GM12878 (cell line): ENCODE data around the gene URI1. TPM values are rescaled to one million over a fixed set of nuclear protein-coding genes. Genes with fewer than 3 reads are reported as not detected.

Experiments
- ATAC-seq: fragments of 200-7000 bp; cut with Tn5 transposase; 3 replicates; pipeline ENCODE4 v1.9.1; 2020; ENCODE audit warnings: mild to moderate bottlenecking, moderate library complexity
- BruUV-seq: library from RNA; stranded (reverse); fragments of 400-500 nt; replicated peaks from 2 replicates; lab custom pipeline; 2021; lab: Mats Ljungman, UMichigan
- CTCF ChIA-PET: fragments of 300-600 bp; sonication (Branson Sonifier 250); formaldehyde crosslinking; extraction: SDS; loops from one replicate; lab custom pipeline; 2021; ENCODE audit warnings: inconsistent platforms; lab: Yijun Ruan, JAX
- POLR2A ChIA-PET: fragments of 350-600 bp; formaldehyde crosslinking; extraction: SDS; loops from one replicate; lab custom pipeline; 2021; ENCODE audit warnings: inconsistent platforms; lab: Charles Lee
- RAD21 ChIA-PET: fragments of 300-600 bp; sonication (Branson Sonifier 250); formaldehyde crosslinking; loops from one replicate; lab custom pipeline; 2023; ENCODE audit warnings: antibody characterized with exemption; ENCODE audit not compliant: unreplicated experiment; lab: Charles Lee
- SMC1A ChIA-PET: fragments of 300-600 bp; sonication (Branson Sonifier 250); formaldehyde crosslinking; loops from one replicate; lab custom pipeline; 2023; ENCODE audit not compliant: unreplicated experiment, uncharacterized antibody; lab: Charles Lee
- DNase-seq: peaks from one replicate; pipeline ENCODE4 v3.0.0-alpha.2; 2011; ENCODE audit warnings: low read depth, low spot score
- FAIRE-seq: peaks from 3 replicates; lab custom pipeline; 2011; peaks lifted over from hg19 to GRCh38; lab: Jason Lieb, UNC
- H2AFZ ChIP-seq: 2 replicates; pipeline ENCODE4 v1.6.0; 2011; ENCODE audit warnings: low read depth, low read length, control low read depth; ENCODE audit not compliant: control insufficient read depth
- H3K27ac ChIP-seq: 2 replicates; pipeline ENCODE4 v1.5.1; 2011; ENCODE audit warnings: control low read depth; ENCODE audit not compliant: control insufficient read depth, insufficient read depth
- H3K27me3 ChIP-seq, 2 experiments: replicated peaks in 1 of 2; 2 replicates each; pipeline versions ENCODE4 v1.6.0 to v1.6.1; 2011; ENCODE audit warnings: low read length in 1 of 2; ENCODE audit not compliant: control insufficient read depth in 2 of 2, insufficient read depth in 2 of 2
- H3K36me3 ChIP-seq, 2 experiments: 2 replicates each; pipeline ENCODE4 v1.5.1; 2011; ENCODE audit warnings: low read length in 1 of 2; ENCODE audit not compliant: control insufficient read depth in 2 of 2, insufficient read depth in 2 of 2
- H3K4me1 ChIP-seq: 2 replicates; pipeline ENCODE4 v1.6.1; 2011; ENCODE audit warnings: mild to moderate bottlenecking, low read length, moderate library complexity, mixed read lengths; ENCODE audit not compliant: control insufficient read depth, insufficient read depth
- H3K4me2 ChIP-seq: 2 replicates; pipeline ENCODE4 v1.6.0; 2011; ENCODE audit warnings: control low read depth; ENCODE audit not compliant: control insufficient read depth, insufficient read depth
- H3K4me3 ChIP-seq: fragments of 200-600 bp; sonication (generic); 2 replicates; pipeline ENCODE4 v1.5.1; 2016
- H3K79me2 ChIP-seq: 2 replicates; pipeline ENCODE4 v1.6.0; 2011; ENCODE audit warnings: low read length; ENCODE audit not compliant: control insufficient read depth, insufficient read depth
- H3K9ac ChIP-seq: 2 replicates; pipeline ENCODE4 v1.8.0; 2011; ENCODE audit warnings: low read length, control low read depth, mixed read lengths; ENCODE audit not compliant: control insufficient read depth, insufficient read depth
- H3K9me3 ChIP-seq: replicated peaks from 3 replicates; pipeline ENCODE4 v1.5.1; 2011; ENCODE audit warnings: mild to moderate bottlenecking, low read length; ENCODE audit not compliant: control insufficient read depth, insufficient read depth
- H4K20me1 ChIP-seq: 2 replicates; pipeline ENCODE4 v1.6.0; 2011; ENCODE audit not compliant: control insufficient read depth, insufficient read depth
- BMI1 ChIP-seq: fragments of 450-650 bp; IDR thresholded peaks from 2 replicates; pipeline ENCODE4 v1.6.1; 2016; ENCODE audit warnings: mild to moderate bottlenecking, moderate library complexity, borderline replicate concordance
- EGR1 ChIP-seq, 2 experiments: IDR thresholded peaks; 1 replicate in 1 of 2; 2 replicates in 1 of 2; pipeline ENCODE4 v1.6.1; 2011 to 2012; ENCODE audit warnings: low read depth in 2 of 2, low read length in 2 of 2, borderline replicate concordance in 1 of 2, mild to moderate bottlenecking in 1 of 2, moderate library complexity in 1 of 2
- FOS ChIP-seq: IDR thresholded peaks from 3 replicates; pipeline ENCODE4 v1.6.1; 2011; ENCODE audit warnings: borderline replicate concordance; ENCODE audit not compliant: insufficient read length; ENCODE audit errors: extremely low read depth
- GATAD2B ChIP-seq: fragments of 450-650 bp; conservative IDR thresholded peaks from 2 replicates; pipeline ENCODE4 v1.6.1; 2017; ENCODE audit warnings: low read depth, mild to moderate bottlenecking, moderate library complexity
- IKZF2 ChIP-seq, 2 experiments: fragments of 450-650 bp; IDR thresholded peaks; 2 replicates each; pipeline ENCODE4 v1.6.1; 2017; ENCODE audit warnings: mild to moderate bottlenecking in 2 of 2, moderate library complexity in 2 of 2
- NFXL1 ChIP-seq: fragments of 450-650 bp; IDR thresholded peaks from 2 replicates; pipeline ENCODE4 v1.6.1; 2017; ENCODE audit warnings: antibody characterized with exemption, mild to moderate bottlenecking, borderline replicate concordance
- RFX5 ChIP-seq: IDR thresholded peaks from 2 replicates; pipeline ENCODE4 v1.6.1; 2011; ENCODE audit warnings: low read depth, low read length, improper control_type of control experiment
- SPI1 ChIP-seq: IDR thresholded peaks from 2 replicates; pipeline ENCODE4 v1.6.1; 2011; ENCODE audit warnings: low read depth, mild to moderate bottlenecking, low read length, moderate library complexity, borderline replicate concordance; ENCODE audit not compliant: insufficient read depth
- SREBF2 ChIP-seq: IDR thresholded peaks from 2 replicates; pipeline ENCODE4 v1.6.1; 2012; ENCODE audit warnings: mild to moderate bottlenecking, low read length
- STAT1 ChIP-seq: fragments of 450-650 bp; conservative IDR thresholded peaks from 2 replicates; pipeline ENCODE4 v1.6.1; 2014; ENCODE audit warnings: antibody characterized with exemption, mild to moderate bottlenecking
- TARDBP ChIP-seq: IDR thresholded peaks from 2 replicates; pipeline ENCODE4 v1.6.1; 2016; ENCODE audit warnings: borderline replicate concordance
- YY1 ChIP-seq: IDR thresholded peaks from 2 replicates; pipeline ENCODE4 v1.6.1; 2011; ENCODE audit warnings: low read depth, mild to moderate bottlenecking, low read length
- ZNF622 ChIP-seq: fragments of 450-650 bp; IDR thresholded peaks from 2 replicates; pipeline ENCODE4 v1.6.1; 2017; ENCODE audit warnings: mild to moderate bottlenecking, inconsistent platforms
- ZZZ3 ChIP-seq: IDR thresholded peaks from 2 replicates; pipeline ENCODE4 v1.6.1; 2011; ENCODE audit warnings: low read depth; ENCODE audit not compliant: control insufficient read depth, insufficient read length
- WGBS: methylation state at CpG from one replicate; pipeline ENCODE4 v1.1.6; 2016; ENCODE audit warnings: low lambda C conversion rate; ENCODE audit not compliant: insufficient replicate concordance, insufficient coverage; ENCODE audit errors: missing lambda C conversion rate; 5-methylcytosine and 5-hydroxymethylcytosine counted together
- in situ Hi-C: fragments of 300-500 bp; cut with MboI; formaldehyde crosslinking; loops from 9 replicates; pipeline ENCODE4 v1.14.3; 2018; ENCODE audit warnings: mixed read lengths
- intact Hi-C: fragments of 100-400 bp; cut with micrococcal nuclease; formaldehyde crosslinking; loops from one replicate; pipeline ENCODE4 v1.14.2; 2022; ENCODE audit not compliant: unreplicated experiment
- polyA plus RNA-seq, 11 experiments: library from polyadenylated mRNA; depleted of rRNA in 4 of 11; unstranded in 6 of 11; stranded (reverse) in 5 of 11; fragments of >200 nt; fragmentation: Nextera tagmentation in 4 of 11; fragmentation: Illumina TruSeq in 1 of 11; extraction: Ambion mirVana in 4 of 11; extraction: Trizol in 1 of 11; gene quantifications; 1 replicate in 1 of 11; 2 replicates in 10 of 11; pipeline versions ENCODE4 v1.2.1 to v1.2.3, GENCODE V29; 2011 to 2016; ENCODE audit warnings: inconsistent platforms in 2 of 11, missing spikeins in 2 of 11, low read depth in 1 of 11
- total RNA-seq, 4 experiments: library from RNA; depleted of rRNA in 3 of 4; stranded (reverse); fragments of >200 nt in 3 of 4; fragmentation: Illumina TruSeq in 1 of 4; extraction: Trizol in 1 of 4; gene quantifications; 2 replicates each; pipeline versions ENCODE4 v1.2.1 to v1.2.3, GENCODE V29; 2013 to 2021
- TF ChIP-seq, protein P1 (sequence below): IDR thresholded peaks from 2 replicates; pipeline ENCODE4 v1.6.1; 2011; ENCODE audit warnings: borderline replicate concordance, low read depth, mild to moderate bottlenecking, moderate library complexity, low read length; ENCODE audit not compliant: insufficient read depth, poor library complexity, severe bottlenecking
- TF ChIP-seq, protein P2 (sequence below): fragments of 450-650 bp; IDR thresholded peaks from 2 replicates; pipeline ENCODE4 v1.6.1; 2016; ENCODE audit warnings: mild to moderate bottlenecking
- TF ChIP-seq, protein P3 (sequence below): fragments of 450-650 bp; IDR thresholded peaks from 2 replicates; pipeline ENCODE4 v1.6.1; 2017; ENCODE audit warnings: low read depth, mild to moderate bottlenecking, moderate library complexity

Gene URI1
- total and polyA plus RNA-seq, 10 of the 15 experiments (the other 5 are each of a cell fraction or from before 2014, with no cell fraction given), result 15.2 to 94.2 (median 47.9) TPM

DNA sequence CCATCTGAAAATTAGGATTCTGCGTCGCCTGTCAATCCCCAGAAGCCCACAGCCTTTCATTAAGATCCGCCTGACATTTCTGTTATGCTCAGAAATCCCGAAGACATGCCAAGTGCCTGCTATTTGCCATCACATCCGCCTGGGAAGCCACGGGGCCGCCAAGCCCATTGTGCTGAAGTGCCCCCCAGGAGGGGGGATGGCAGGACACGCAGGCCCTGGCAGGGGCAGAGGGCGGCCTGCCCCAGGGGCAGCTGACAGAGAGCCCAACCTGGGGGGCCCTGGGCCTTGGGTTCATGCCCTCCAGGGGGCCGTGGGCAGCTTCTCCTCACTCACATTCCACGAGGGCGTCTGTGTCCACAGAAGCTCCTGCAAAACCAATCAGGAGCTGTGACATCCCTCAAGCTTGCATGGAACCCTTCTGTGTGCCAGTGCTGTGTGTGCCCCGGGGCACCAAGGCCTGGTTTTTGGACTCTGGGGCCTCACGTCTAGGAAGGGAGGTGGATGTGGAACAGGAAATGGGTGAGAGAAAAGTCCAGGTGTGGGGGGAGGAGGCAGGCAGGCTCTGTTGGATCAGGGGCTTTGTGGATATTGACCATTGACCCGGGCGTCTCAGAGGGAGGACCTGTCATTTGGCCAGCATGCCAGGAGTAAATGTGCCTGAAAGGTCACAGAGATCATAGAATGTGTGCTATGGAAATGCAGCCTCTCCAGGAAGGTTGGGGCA lies 122.9 kb downstream of the URI1 start:
- intact Hi-C loops (no loop called here), in situ Hi-C loops (no loop called here)
- Histone ChIP-seq H3K9me3 (no peaks in the 10 kb centered on the region), H3K36me3 (no peaks in the 10 kb centered on the region), H3K27ac (no peak overlapping the region), H3K27me3 (no peaks in the 10 kb centered on the region; a peak in 2 of 4 replicates), H2AFZ (no peak overlapping the region), H3K4me2 (no peak overlapping the region), H3K4me3 (no peak overlapping the region), H3K79me2 (no peaks in the 10 kb centered on the region), H3K4me1 (no peaks in the 10 kb centered on the region), H4K20me1 (no peaks in the 10 kb centered on the region; the same call in 1 of the 2 replicates), H3K9ac (no peak overlapping the region)
- FAIRE-seq, result no peak
- ChIA-PET CTCF (interaction anchor here (0.6 kb wide), 1 partner anchor 207 kb away, joined by 3 read pairs; no protein-coding TSS in a partner anchor), SMC1A (no interaction called here), RAD21 (no interaction called here), POLR2A (no interaction called here)
- no peak for ATAC-seq
- 25% methylated on average over 16 of the region's 16 CpGs for WGBS
- DNase-seq, result no peak
- no TSS peak for BruUV-seq
- TF ChIP-seq BMI1 (no peak), FOS (no peak), ZNF622 (no peak), NFXL1 (no peak), SREBF2 (no peak), IKZF2 (IDR thresholded peaks at IDR 0.05) (no peak), TARDBP (no peak), RFX5 (no peak), STAT1 (no peak), EGR1 (IDR thresholded peaks at IDR 0.05; ENCODE audit: borderline replicate concordance in 1 of 2, low read depth in 2 of 2, low read length in 2 of 2) (no peak), ZZZ3 (no peak), YY1 (no peak), GATAD2B (no peak), SPI1 (no peak)
- TF ChIP-seq, protein P1, sequence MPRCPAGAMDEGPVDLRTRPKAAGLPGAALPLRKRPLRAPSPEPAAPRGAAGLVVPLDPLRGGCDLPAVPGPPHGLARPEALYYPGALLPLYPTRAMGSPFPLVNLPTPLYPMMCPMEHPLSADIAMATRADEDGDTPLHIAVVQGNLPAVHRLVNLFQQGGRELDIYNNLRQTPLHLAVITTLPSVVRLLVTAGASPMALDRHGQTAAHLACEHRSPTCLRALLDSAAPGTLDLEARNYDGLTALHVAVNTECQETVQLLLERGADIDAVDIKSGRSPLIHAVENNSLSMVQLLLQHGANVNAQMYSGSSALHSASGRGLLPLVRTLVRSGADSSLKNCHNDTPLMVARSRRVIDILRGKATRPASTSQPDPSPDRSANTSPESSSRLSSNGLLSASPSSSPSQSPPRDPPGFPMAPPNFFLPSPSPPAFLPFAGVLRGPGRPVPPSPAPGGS, result no peak
- TF ChIP-seq, protein P2, sequence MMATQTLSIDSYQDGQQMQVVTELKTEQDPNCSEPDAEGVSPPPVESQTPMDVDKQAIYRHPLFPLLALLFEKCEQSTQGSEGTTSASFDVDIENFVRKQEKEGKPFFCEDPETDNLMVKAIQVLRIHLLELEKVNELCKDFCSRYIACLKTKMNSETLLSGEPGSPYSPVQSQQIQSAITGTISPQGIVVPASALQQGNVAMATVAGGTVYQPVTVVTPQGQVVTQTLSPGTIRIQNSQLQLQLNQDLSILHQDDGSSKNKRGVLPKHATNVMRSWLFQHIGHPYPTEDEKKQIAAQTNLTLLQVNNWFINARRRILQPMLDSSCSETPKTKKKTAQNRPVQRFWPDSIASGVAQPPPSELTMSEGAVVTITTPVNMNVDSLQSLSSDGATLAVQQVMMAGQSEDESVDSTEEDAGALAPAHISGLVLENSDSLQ, result no peak
- TF ChIP-seq, protein P3, sequence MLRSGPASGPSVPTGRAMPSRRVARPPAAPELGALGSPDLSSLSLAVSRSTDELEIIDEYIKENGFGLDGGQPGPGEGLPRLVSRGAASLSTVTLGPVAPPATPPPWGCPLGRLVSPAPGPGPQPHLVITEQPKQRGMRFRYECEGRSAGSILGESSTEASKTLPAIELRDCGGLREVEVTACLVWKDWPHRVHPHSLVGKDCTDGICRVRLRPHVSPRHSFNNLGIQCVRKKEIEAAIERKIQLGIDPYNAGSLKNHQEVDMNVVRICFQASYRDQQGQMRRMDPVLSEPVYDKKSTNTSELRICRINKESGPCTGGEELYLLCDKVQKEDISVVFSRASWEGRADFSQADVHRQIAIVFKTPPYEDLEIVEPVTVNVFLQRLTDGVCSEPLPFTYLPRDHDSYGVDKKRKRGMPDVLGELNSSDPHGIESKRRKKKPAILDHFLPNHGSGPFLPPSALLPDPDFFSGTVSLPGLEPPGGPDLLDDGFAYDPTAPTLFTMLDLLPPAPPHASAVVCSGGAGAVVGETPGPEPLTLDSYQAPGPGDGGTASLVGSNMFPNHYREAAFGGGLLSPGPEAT, result no peak
